HG03520 (cell line): ENCODE results near the gene VWDE.
A peak's percentile ranks its signal among the peaks of the same experiment; 100 is the strongest.
"Not testable (repeated sequence)": the region's sequence is repeated elsewhere in the genome, so short reads cannot be mapped to it uniquely, and the experiment has no call there.

Source experiments
- ATAC-seq: cut with Tn5 transposase; IDR thresholded peaks from one replicate; pipeline ENCODE4 v1.9.1; 2021; ENCODE audit warnings: mild to moderate bottlenecking, moderate library complexity; ENCODE audit not compliant: unreplicated experiment

VWDE gene

DNA sequence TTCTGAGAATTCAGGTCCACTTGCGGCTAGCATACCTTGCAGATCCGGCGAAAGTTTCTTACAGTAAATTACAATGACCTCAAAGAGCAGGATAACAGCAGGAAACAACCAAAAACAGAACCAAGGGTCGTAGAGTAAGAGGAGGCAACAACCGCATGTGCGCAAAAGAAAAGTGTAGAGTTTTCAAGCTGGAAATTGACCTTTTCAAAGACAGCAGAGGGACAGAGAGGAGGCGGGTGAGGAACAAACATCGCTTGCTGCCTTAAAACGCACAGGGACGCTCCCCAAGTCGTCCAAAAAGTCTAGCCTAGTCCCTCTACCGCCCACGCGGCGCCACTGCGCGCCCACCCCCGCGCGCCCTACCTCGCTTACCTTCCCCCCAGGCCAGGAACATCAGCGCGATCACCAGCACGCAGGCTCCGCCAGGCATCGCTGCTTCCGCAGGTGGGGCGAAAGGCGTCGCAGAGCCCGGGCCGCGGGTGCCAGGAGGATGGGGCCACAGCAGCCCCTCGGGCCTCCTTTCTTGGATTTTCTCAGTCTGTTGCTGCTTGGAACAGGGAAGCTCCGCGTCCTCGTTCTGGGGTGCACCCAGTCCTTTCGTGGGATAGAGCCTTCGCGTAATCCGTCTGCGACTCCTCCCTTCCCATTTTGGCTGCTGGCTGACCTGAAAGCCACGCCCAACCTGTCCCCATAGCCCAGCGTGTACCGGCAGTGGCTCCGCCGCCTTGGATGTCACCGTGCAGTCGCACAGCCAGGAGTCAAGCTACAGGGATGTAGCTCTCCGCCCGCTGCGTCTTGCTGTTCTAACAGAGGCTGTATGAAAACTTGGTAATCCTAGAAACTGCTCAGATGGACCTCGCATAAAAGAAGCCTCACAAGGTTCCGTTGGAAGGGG, at the start of gene VWDE:
VWDE (minus strand) TSS at position 579 of the 895 bp plus-strand sequence; CDS start at position 430, 149 bp downstream.
- no peak for ATAC-seq

DNA sequence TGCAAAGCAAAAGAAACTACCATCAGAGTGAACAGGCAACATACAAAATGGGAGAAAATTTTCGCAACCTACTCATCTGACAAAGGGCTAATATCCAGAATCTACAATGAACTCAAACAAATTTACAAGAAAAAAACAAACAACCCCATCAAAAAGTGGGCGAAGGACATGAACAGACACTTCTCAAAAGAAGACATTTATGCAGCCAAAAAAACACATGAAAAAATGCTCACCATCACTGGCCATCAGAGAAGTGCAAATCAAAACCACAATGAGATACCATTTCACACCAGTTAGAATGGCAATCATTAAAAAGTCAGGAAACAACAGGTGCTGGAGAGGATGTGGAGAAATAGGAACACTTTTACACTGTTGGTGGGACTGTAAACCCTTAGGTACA, 49.5 kb upstream of the VWDE start:
- not testable (repeated sequence) for ATAC-seq

DNA sequence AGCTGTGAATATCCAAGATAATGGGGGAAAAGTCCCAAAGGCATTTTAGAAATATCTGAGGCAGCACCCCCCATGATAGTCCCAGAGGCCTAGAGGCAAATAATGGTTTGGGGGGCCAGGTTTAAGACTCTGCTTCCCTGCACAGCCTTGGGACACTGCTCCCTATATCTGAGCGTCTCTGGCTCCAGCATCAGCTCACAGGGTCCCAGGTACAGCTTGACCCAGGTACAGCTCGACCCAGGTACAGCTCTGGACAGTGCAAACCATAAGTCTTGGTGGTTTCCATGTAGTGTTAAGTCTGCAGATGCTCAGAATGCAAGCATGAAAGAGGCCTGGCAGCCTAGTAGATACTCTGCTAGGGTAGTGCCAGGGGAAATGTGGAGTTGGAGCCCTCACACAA, 47.0 kb upstream of the VWDE start:
- ATAC-seq: no peak

- ATAC-seq: no peak
Observed at GRCh38 chr7:12444785-12445184, 41.1 kb upstream of the VWDE start.

GRCh38 chr7:12440229-12440628, 36.6 kb upstream of the VWDE start:
- ATAC-seq: no peak

DNA sequence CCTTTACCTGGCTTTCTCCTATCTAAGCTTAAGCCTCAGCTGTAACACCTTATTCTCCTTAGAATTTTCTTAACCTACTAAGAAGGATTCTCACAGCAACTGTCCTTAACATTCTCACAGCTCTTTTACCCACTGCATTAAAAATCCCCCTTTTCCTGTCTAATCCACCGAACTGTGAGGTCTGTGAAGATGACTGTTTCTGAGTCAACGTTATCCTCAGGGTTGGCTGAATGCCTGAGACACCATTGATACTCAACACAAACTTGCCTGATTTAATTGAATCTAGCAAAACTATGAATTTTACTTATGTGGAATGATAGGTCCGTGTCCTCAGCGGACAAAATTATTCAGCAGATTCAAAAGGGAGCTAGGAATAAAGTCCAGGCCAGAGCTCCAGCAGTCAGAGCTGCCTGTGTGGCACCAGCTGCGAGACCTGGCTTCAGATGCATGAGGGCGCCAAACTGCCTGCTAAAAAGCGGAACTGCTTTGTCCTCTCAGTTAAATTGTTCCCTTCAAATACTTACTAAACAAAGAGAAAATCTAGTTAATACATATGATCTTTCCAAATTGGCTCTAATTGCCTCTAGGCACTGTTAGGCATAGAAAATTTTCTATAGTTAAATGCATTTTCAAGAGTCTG, 33.4 kb upstream of the VWDE start:
- no peak for ATAC-seq

DNA sequence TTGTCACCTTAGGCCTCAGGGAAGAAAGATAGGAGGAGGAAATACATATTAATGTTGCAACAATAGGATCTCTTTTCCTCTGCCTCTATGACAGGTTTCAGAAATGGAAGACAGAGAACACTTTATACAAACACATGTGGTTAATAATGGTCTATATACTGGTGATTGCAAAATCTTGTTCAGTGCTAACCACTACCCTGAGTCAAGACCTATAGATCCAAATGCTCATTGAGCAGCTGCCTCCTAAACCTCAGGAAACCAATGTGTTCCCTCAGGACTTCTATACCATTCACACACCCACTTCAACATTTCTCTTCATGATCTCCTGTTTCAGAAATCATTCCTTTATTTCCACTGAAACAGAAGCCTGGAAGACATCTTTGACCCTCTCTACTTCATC, 32.5 kb upstream of the VWDE start:
- ATAC-seq: no peak

DNA sequence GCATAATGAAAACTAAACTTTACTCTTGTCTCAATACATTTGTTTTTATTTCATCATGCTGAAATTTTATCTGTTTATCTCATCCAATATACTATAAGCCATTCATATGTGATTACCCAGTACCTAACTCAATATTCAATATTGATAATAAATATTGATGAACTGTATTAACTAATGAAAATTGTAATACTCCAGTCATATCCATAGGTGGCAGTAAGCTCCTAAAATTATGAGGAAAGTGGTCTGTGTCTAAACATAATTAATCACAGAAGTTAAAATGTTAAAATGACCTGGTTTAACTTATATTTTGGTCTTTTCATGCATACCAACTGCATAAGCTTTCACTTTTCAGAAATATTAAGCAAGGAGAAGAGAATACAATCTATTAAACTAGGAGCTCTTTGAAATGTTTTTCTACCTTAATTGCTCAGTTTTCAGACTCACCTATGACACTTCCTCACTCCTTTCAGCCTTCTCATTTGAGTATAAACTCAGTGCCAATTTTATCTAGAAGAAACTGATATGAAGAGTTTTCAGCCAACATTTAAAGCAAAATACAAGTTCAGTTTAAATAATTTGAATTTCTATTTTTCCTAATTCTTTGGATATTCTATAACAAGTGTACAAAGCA, 30.5 kb upstream of the VWDE start:
- peak; percentile 49 for ATAC-seq

GRCh38 chr7:12431886-12432556, 28.4 kb upstream of the VWDE start:
- ATAC-seq: no peak

GRCh38 chr7:12425311-12425710, 21.6 kb upstream of the VWDE start:
- ATAC-seq: no peak

DNA sequence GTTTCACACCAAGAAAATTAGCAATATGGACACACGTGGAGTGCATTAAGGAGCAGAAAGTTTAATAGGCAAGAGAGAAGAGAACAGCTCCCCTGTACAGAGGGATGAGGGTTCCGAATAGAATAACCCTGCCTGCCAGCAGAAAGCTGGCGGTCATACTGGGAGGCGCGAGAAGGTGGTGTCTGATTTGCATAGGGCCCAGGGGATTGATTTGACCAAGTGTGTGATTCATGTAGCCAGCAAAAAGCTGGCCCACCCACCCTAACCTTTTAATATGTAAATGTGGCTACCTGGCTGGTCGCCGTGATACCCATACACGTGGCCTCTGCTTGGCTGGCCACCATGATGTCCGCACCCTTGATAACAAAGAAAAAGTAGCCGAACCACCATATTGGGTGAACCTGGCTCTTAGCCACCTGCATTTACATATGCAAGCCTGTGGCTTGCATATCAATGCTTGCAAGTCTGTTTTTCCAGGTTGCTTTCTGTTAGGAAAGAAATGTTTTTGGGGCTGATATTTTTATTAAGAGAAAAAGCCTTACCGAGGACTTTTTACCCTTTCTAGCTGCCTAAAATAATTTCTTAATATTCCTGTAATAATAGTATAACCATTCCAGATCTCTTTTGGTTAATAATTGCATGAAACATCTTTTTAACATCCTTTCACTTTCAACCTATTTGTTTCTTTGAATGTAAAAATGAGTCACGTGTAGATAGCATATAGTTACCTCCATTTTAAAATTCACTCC, 20.5 kb upstream of the VWDE start:
- no peak for ATAC-seq

DNA sequence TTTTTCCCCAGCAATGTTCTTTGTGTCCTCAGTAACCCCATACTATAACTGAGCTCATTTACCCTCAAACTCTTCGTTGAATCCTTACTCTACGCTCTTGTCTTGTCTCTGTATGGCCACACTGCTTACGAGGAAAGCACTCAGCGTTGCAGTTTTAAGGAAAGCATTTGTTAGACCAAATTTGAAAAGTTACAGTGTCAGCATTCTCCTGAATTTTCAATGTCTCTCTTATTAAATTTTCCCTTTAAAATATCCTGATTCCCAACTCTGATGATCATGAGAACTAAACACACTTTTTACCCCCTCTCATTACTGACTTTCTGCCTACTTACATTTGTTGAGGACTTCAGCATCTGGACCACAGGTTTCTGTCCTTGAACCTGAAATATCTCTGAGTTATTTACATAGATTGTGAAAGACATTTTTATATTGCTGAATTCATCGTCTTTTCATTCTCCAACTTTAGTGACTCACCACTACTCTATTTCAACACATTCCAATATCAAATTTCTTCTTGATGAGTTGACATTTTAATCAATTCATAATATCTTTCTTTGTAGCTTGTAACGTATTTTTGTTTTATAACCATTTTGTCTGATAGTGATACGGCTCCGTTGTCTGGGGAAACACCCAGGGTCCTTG, 19.8 kb upstream of the VWDE start:
- no peak for ATAC-seq

GRCh38 chr7:12422554-12423320, 19.1 kb upstream of the VWDE start:
- no peak for ATAC-seq

DNA sequence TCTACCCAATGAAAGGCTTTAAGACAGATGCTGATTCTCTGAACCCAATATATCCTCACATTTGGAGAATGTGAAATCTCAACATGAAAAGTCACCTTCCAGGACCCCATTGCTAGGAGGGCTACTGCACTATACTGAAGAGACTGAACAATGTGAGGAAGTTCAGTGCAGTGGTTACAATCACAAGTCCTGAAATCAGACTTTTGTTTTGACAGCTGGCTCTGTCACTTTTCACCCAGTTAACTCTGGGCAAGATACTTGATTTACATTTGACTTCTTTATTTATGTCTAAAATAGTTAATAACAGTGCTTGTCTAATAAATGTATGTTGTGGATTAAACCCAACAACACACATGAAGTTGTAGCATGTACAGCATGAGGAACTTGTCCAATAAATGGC, 14.8 kb upstream of the VWDE start:
- no peak for ATAC-seq

- ATAC-seq: no peak
Observed at GRCh38 chr7:12415072-12415471, 11.4 kb upstream of the VWDE start.

DNA sequence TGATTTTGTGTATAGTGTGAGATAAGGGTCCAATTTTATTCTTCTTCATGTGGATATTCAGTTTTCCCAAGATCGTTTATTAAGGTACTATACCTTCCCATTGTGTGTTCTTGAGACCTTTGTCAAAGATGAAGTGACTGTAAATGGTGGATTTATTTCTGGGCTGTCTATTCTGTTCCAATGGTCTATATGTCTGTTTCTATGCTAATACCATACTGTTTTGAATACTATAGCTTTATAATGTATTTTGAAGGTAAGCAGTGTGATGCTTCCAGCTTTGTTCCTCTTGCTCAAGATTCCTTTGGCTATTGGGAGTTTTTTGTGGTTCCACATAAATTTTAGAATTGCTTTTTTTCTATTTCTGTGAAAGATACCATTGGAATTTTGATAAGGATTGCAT, 8.7 kb upstream of the VWDE start:
- ATAC-seq: no peak

DNA sequence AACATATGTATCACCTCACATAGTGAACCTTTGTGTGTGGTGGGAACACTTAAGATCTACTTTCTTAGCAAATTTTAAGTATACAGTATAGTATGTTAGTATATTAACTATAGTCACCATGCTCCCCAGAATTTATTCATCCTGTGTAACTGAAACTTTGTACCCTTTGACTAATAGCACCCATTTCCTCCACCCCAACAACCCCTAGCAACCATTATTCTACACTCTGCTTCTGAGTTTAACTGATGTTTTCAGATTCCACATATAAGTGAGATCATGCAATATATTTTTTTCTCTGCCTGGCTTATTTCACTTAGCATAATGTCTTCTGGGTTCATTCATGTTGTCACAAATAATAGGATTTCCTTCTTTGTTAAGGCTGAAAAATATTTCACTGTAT, 6.9 kb upstream of the VWDE start:
- no peak for ATAC-seq

DNA sequence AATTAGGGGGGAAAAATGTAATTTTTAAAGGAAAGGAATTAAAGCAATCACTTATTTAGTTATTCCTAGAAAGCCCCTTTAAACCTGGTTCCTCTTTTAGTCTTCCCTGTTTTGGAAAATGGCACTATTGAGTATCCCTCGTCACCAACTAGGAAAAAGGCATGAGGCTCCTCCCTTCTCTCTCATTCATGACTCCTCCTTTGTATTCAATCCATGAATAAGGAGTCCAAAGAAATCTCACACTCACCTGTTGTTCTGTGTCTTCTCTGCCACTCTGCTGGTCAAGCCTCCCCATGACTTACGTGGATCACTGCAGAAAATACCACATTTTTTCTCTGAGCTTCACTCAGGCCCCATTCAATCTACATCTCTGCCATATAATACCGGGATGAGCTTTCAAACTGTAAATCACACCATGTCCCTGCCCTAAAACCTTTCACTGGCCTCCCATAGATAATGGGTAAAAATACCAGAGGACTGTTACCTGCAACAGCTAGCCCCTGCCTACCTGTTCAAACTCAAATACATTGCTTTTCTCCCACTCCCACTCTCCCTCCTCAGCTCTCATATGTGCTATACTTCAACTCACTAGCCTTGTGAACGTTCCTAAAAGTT, 5.5 kb upstream of the VWDE start:
- no peak for ATAC-seq

DNA sequence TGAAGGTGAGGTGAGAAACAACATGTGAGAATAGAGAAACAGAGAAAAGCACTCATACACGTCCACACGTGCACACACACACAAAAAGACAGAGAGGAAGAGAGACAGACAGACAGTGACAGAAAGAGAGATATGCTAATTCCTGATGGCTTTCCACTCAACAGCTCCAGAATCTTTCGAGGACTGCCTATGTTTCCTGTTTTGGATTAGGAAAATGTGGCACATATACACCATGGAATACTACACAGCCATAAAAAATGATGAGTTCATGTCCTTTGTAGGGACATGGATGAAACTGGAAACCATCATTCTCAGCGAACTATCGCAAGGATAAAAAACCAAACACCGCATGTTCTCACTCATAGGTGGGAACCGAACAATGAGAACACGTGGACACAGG, 4.0 kb upstream of the VWDE start:
- ATAC-seq: not testable (repeated sequence)
